Ectodermal cell (in vitro differentiated cells): Measurements from ENCODE around the gene AIFM2.
"Not testable (repeated sequence)": the region's sequence is repeated elsewhere in the genome, so short reads cannot be mapped to it uniquely, and the experiment has no call there.

Source experiments
- H3K27ac ChIP-seq: 2 replicates; pipeline ENCODE4 v1.7.0; 2013; ENCODE audit warnings: mild to moderate bottlenecking, low read depth, low read length; ENCODE audit not compliant: insufficient read depth, poor library complexity, severe bottlenecking
- H3K27me3 ChIP-seq: 2 replicates; pipeline ENCODE4 v1.7.0; 2013; ENCODE audit warnings: mild to moderate bottlenecking, low read length; ENCODE audit not compliant: insufficient read depth, control insufficient read depth, poor library complexity, severe bottlenecking
- H3K36me3 ChIP-seq: one replicate; pipeline ENCODE4 v1.7.0; 2013; ENCODE audit warnings: low read length; ENCODE audit not compliant: control insufficient read depth, insufficient read depth
- H3K4me1 ChIP-seq: one replicate; pipeline ENCODE4 v1.7.0; 2013; ENCODE audit warnings: low read length; ENCODE audit not compliant: control insufficient read depth, insufficient read depth
- H3K4me3 ChIP-seq: 2 replicates; pipeline ENCODE4 v1.7.0; 2013; ENCODE audit warnings: low read depth, low read length, control low read depth; ENCODE audit not compliant: insufficient read depth
- H3K9me3 ChIP-seq: 2 replicates; pipeline ENCODE4 v1.7.0; 2013; ENCODE audit warnings: mild to moderate bottlenecking, low read length, moderate library complexity; ENCODE audit not compliant: control insufficient read depth
- WGBS, 2 experiments: methylation state at CpG; one replicate each; pipeline ENCODE4 v1.1.7; 2013; ENCODE audit warnings: missing lambda C conversion rate in 2 of 2; 5-methylcytosine and 5-hydroxymethylcytosine counted together

Gene AIFM2

DNA sequence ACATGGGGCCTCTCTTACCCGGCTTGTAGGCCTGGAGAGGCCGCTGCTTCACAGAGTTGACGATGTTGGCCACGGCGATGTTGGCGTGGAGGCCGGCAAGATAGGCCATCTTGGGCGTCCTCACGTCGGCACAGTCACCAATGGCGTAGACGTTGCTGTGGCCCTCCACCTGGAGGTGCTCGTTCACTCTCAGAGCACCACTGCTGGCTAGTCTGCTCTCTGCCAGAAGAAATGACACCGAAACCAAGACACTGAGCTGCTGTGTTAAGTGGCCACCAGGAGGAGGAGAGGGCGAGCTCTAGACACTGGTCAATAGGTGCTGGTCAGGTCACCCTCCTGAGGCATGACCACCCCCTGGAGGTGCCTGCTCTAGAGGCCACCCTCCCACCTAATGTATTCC is 17.7 kb downstream of the AIFM2 start:
- WGBS, 2 experiments: 94 to 95% methylated on average over 15 of the region's 15 CpGs
- H3K4me3 ChIP-seq: no peak overlapping the region
- H3K9me3 ChIP-seq: no peaks in the 10 kb centered on the region
- H3K27me3 ChIP-seq: no peaks in the 10 kb centered on the region
- no peaks in the 10 kb centered on the region for H3K4me1 ChIP-seq
- H3K27ac ChIP-seq: no peak overlapping the region
- H3K36me3 ChIP-seq: peaks cover 11% of the 10 kb centered on the region

- Histone ChIP-seq H3K27ac (no peak overlapping the region), H3K4me1 (no peaks in the 10 kb centered on the region), H3K4me3 (no peak overlapping the region), H3K36me3 (peaks cover 21% of the 10 kb centered on the region), H3K27me3 (no peaks in the 10 kb centered on the region), H3K9me3 (no peaks in the 10 kb centered on the region)
- WGBS, 2 experiments: 93 to 95% methylated on average over 7 of the region's 8 CpGs
Observed at GRCh38 chr10:70112071-70112470, 20.6 kb downstream of the AIFM2 start.

- 95 to 96% methylated on average over 22 of the region's 22 CpGs for WGBS, 2 experiments
- Histone ChIP-seq H3K36me3 (peaks cover 21% of the 10 kb centered on the region), H3K27ac (no peak overlapping the region), H3K4me3 (no peak overlapping the region), H3K27me3 (no peaks in the 10 kb centered on the region), H3K9me3 (no peaks in the 10 kb centered on the region), H3K4me1 (no peaks in the 10 kb centered on the region)
Observed at GRCh38 chr10:70111496-70111895, 21.1 kb downstream of the AIFM2 start.

GRCh38 chr10:70109064-70109729 is 23.4 kb downstream of the AIFM2 start:
- 95% methylated on average over 18 of the region's 18 CpGs for WGBS, 2 experiments
- H3K4me1 ChIP-seq: peaks cover 12% of the 10 kb centered on the region
- H3K27me3 ChIP-seq: no peaks in the 10 kb centered on the region
- peaks cover 28% of the 10 kb centered on the region for H3K36me3 ChIP-seq
- H3K9me3 ChIP-seq: no peaks in the 10 kb centered on the region
- no peak overlapping the region for H3K27ac ChIP-seq
- H3K4me3 ChIP-seq: no peak overlapping the region

- Histone ChIP-seq H3K4me3 (no peak overlapping the region), H3K27me3 (no peaks in the 10 kb centered on the region), H3K4me1 (peaks cover 12% of the 10 kb centered on the region), H3K9me3 (no peaks in the 10 kb centered on the region), H3K27ac (no peak overlapping the region), H3K36me3 (peaks cover 43% of the 10 kb centered on the region)
- 66% methylated on average over 22 of the region's 22 CpGs for WGBS, 2 experiments
Observed at GRCh38 chr10:70106958-70107791, 25.4 kb downstream of the AIFM2 start.

GRCh38 chr10:70101668-70102067 is 31.0 kb downstream of the AIFM2 start:
- Histone ChIP-seq H3K27me3 (no peaks in the 10 kb centered on the region), H3K4me3 (no peak overlapping the region), H3K4me1 (peaks cover 12% of the 10 kb centered on the region), H3K9me3 (no peaks in the 10 kb centered on the region), H3K36me3 (peaks cover 58% of the 10 kb centered on the region), H3K27ac (no peak overlapping the region)
- 80 to 82% methylated on average over 3 of the region's 3 CpGs for WGBS, 2 experiments

DNA sequence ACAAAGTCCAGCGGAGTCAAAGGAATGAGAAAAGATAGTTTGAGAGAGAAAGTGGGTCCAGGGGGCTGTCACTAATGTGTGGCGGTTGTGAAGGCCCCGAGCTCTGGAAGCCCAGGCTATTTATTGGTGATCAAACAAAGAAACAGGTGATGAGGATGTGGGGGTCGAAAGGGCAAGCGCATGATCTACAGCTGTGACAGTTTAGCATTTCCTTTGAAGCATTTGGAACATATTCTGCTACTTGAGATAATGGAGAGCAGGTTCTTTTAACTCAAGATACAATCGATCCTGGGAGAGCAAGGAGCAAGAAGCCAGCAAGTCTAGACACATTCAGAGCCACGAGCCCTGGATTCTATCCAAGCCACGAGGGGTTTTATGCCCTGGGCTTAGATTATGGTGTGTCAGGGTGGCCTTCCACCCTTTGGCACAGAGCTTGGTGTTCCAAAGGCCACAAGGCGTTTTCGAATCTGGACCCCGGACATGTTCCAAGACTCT is 31.5 kb downstream of the AIFM2 start:
- Histone ChIP-seq H3K36me3 (peaks cover 58% of the 10 kb centered on the region), H3K4me1 (peaks cover 12% of the 10 kb centered on the region)
- not testable (repeated sequence) for H3K27ac ChIP-seq, H3K27me3 ChIP-seq, H3K4me3 ChIP-seq, H3K9me3 ChIP-seq
- 96 to 97% methylated on average over 11 of the region's 11 CpGs for WGBS, 2 experiments

GRCh38 chr10:70098271-70098670 is 34.4 kb downstream of the AIFM2 start:
- Histone ChIP-seq H3K4me3 (no peak overlapping the region), H3K36me3 (peaks cover 67% of the 10 kb centered on the region), H3K9me3 (no peaks in the 10 kb centered on the region), H3K27ac (no peak overlapping the region), H3K4me1 (no peaks in the 10 kb centered on the region), H3K27me3 (no peaks in the 10 kb centered on the region)
- 75 to 97% methylated on average over 2 to 3 of the region's 3 CpGs for WGBS, 2 experiments

DNA sequence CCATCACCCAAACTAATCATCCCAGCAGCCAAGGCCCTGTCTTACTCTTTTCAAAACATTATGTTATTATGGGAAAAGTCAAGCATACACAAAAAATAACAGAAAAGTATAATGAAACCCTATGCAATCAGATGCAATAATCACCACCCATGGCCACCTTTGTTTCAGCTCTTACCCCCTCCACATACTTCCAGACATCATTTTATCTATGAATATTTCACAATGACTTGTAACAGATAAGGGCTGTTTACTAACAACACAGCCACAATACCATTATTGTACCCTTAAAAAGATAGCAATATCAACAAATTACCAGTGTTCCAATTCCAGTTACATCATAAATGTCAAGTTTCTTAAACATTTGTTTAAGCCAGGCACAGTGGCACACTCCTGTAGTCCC is 35.2 kb downstream of the AIFM2 start:
- H3K4me3 ChIP-seq: no peak overlapping the region
- no peaks in the 10 kb centered on the region for H3K4me1 ChIP-seq
- peaks cover 63% of the 10 kb centered on the region for H3K36me3 ChIP-seq
- H3K27me3 ChIP-seq: no peaks in the 10 kb centered on the region
- H3K9me3 ChIP-seq: no peaks in the 10 kb centered on the region
- no peak overlapping the region for H3K27ac ChIP-seq

GRCh38 chr10:70096705-70097420 is 35.8 kb downstream of the AIFM2 start:
- Histone ChIP-seq H3K9me3 (no peaks in the 10 kb centered on the region), H3K27ac (no peak overlapping the region), H3K27me3 (no peaks in the 10 kb centered on the region), H3K4me1 (no peaks in the 10 kb centered on the region), H3K4me3 (no peak overlapping the region), H3K36me3 (peaks cover 65% of the 10 kb centered on the region)
- 88 to 94% methylated on average over 5 of the region's 5 CpGs for WGBS, 2 experiments
